Neural cell (in vitro differentiated cells): ENCODE measurements around the gene SDF2L1. TPM values are rescaled to one million over a fixed set of nuclear protein-coding genes. Genes with fewer than 3 reads are reported as not detected.

Experiments used
- H2AFZ ChIP-seq: fragments of 200-600, 300-800 bp; sonication (generic), shearing (Covaris generic); 2 replicates; pipeline ENCODE4 v1.6.0; 2014; ENCODE audit warnings: low read depth, mild to moderate bottlenecking, antibody characterized with exemption, low read length, moderate library complexity
- H3F3A ChIP-seq: fragments of 200-600 bp; shearing (Covaris generic); 2 replicates; pipeline ENCODE4 v1.6.1; 2016; ENCODE audit warnings: mild to moderate bottlenecking, moderate library complexity, mixed read lengths, antibody characterized with exemption, low read length; ENCODE audit not compliant: insufficient read depth, poor library complexity, severe bottlenecking
- H3K27ac ChIP-seq: fragments of 200-600, 300-800 bp; sonication (generic), shearing (Covaris generic); 2 replicates; pipeline ENCODE4 v1.5.1; 2014; ENCODE audit warnings: mild to moderate bottlenecking, low read length, moderate library complexity
- H3K27me3 ChIP-seq: fragments of 300-800, 200-600 bp; sonication (generic), shearing (Covaris generic); 2 replicates; pipeline ENCODE4 v1.6.0; 2014; ENCODE audit warnings: mild to moderate bottlenecking, low read depth, low read length, moderate library complexity; ENCODE audit not compliant: insufficient read depth
- H3K36me3 ChIP-seq: fragments of 300-800, 200-600 bp; sonication (generic), shearing (Covaris generic); 2 replicates; pipeline ENCODE4 v1.5.1; 2014; ENCODE audit warnings: mild to moderate bottlenecking, antibody characterized with exemption, low read length, moderate library complexity; ENCODE audit not compliant: insufficient read depth
- H3K4me2 ChIP-seq: fragments of 300-800, 200-600 bp; sonication (generic), shearing (Covaris generic); 2 replicates; pipeline ENCODE4 v1.6.0; 2014; ENCODE audit warnings: mild to moderate bottlenecking, low read length
- H3K4me3 ChIP-seq: fragments of 300-800, 200-600 bp; sonication (generic), shearing (Covaris generic); 2 replicates; pipeline ENCODE4 v1.5.1; 2014; ENCODE audit warnings: mild to moderate bottlenecking, low read length, moderate library complexity
- H3K79me2 ChIP-seq: fragments of 200-600 bp; shearing (Covaris generic); replicated peaks from 2 replicates; pipeline ENCODE4 v1.6.0; 2014; ENCODE audit warnings: mild to moderate bottlenecking, low read length, moderate library complexity; ENCODE audit not compliant: insufficient read depth
- H3K9ac ChIP-seq: fragments of 300-800, 200-600 bp; sonication (generic), shearing (Covaris generic); 2 replicates; pipeline ENCODE4 v1.6.1; 2016; ENCODE audit warnings: mild to moderate bottlenecking, low read length, mixed read lengths
- H3K9me2 ChIP-seq: fragments of 200-600 bp; shearing (Covaris generic); 2 replicates; pipeline ENCODE4 v1.6.1; 2016; ENCODE audit warnings: mild to moderate bottlenecking, low read length, mixed read lengths; ENCODE audit not compliant: insufficient read depth
- H3K9me3 ChIP-seq: fragments of 200-600, 300-800 bp; sonication (generic), shearing (Covaris generic); 2 replicates; pipeline ENCODE4 v1.6.1; 2016; ENCODE audit warnings: mild to moderate bottlenecking, mixed run types, low read length, moderate library complexity, mixed read lengths
- H4K20me1 ChIP-seq: fragments of 200-600 bp; shearing (Covaris generic); 2 replicates; pipeline ENCODE4 v1.6.1; 2016; ENCODE audit warnings: mild to moderate bottlenecking, mixed run types; ENCODE audit not compliant: insufficient read depth
- CTCF ChIP-seq: fragments of 450-650 bp; IDR thresholded peaks from 2 replicates; pipeline ENCODE4 v1.5.1; 2014; ENCODE audit warnings: antibody characterized with exemption, mild to moderate bottlenecking, moderate library complexity; ENCODE audit not compliant: poor library complexity, severe bottlenecking
- EP300 ChIP-seq: fragments of 450-650 bp; conservative IDR thresholded peaks from 2 replicates; pipeline ENCODE4 v1.6.1; 2014; ENCODE audit warnings: antibody characterized with exemption, mild to moderate bottlenecking, moderate library complexity; ENCODE audit not compliant: poor library complexity, severe bottlenecking
- EZH2 ChIP-seq: fragments of 200-600, 300-800 bp; shearing (Covaris generic), sonication (generic); IDR thresholded peaks from 2 replicates; pipeline ENCODE4 v1.6.1; 2014; ENCODE audit warnings: antibody characterized with exemption, low read length, borderline replicate concordance, mild to moderate bottlenecking; ENCODE audit not compliant: insufficient read depth, poor library complexity, severe bottlenecking
- MXI1 ChIP-seq: fragments of 450-650 bp; conservative IDR thresholded peaks from 2 replicates; pipeline ENCODE4 v1.6.1; 2014; ENCODE audit warnings: antibody characterized with exemption, mild to moderate bottlenecking; ENCODE audit not compliant: poor library complexity, severe bottlenecking
- POLR2AphosphoS5 ChIP-seq: IDR thresholded peaks from 2 replicates; pipeline ENCODE4 v1.6.1; 2012
- RAD21 ChIP-seq: fragments of 450-650 bp; conservative IDR thresholded peaks from 2 replicates; pipeline ENCODE4 v1.6.1; 2014; ENCODE audit warnings: antibody characterized with exemption, mild to moderate bottlenecking, moderate library complexity
- REST ChIP-seq: IDR thresholded peaks from 2 replicates; pipeline ENCODE4 v1.6.1; 2012; ENCODE audit warnings: borderline replicate concordance
- SMC3 ChIP-seq: fragments of 450-650 bp; conservative IDR thresholded peaks from 2 replicates; pipeline ENCODE4 v1.6.1; 2014; ENCODE audit warnings: antibody characterized with exemption, mild to moderate bottlenecking, moderate library complexity; ENCODE audit not compliant: poor library complexity
- TAF1 ChIP-seq: IDR thresholded peaks from 2 replicates; pipeline ENCODE4 v1.6.1; 2012; ENCODE audit warnings: low read depth
- polyA plus RNA-seq: library from polyadenylated mRNA; depleted of rRNA; stranded (reverse); fragments of >200 nt; gene quantifications from 2 replicates; pipeline ENCODE4 v1.2.3, GENCODE V29; 2014

Gene SDF2L1
- polyA plus RNA-seq, 1 donor from 2014 or later = 11.0 TPM

GRCh38 chr22:21651521-21652009, 9.5 kb downstream of the SDF2L1 start:
- H3K27ac ChIP-seq = no peak overlapping the region
- H3K36me3 ChIP-seq = no peaks in the 10 kb centered on the region
- no peaks in the 10 kb centered on the region for H4K20me1 ChIP-seq
- H3K9ac ChIP-seq = peak overlapping the region; percentile 36
- peaks cover 6% of the 10 kb centered on the region for H3K79me2 ChIP-seq
- H3K4me2 ChIP-seq = peak overlapping the region; percentile 73
- H2AFZ ChIP-seq = no peak overlapping the region
- no peaks in the 10 kb centered on the region for H3K9me3 ChIP-seq
- peak overlapping the region; percentile 88 for H3K4me3 ChIP-seq
- no peaks in the 10 kb centered on the region for H3K9me2 ChIP-seq
- no peak for TF ChIP-seq MXI1
- no peak for TF ChIP-seq POLR2AphosphoS5
- TF ChIP-seq SMC3 = no peak
- TF ChIP-seq TAF1 = no peak
- no peak for TF ChIP-seq REST
- TF ChIP-seq RAD21 = no peak
- TF ChIP-seq EP300 = no peak
- no peak for TF ChIP-seq EZH2
- TF ChIP-seq CTCF = no peak
- H3F3A ChIP-seq = no peaks in the 10 kb centered on the region
- no peaks in the 10 kb centered on the region for H3K27me3 ChIP-seq

GRCh38 chr22:21652010-21652546, 10.0 kb downstream of the SDF2L1 start:
- Histone ChIP-seq H3K4me3 (peak overlapping the region; percentile 88), H3K9me2 (no peaks in the 10 kb centered on the region), H4K20me1 (no peaks in the 10 kb centered on the region), H3K36me3 (no peaks in the 10 kb centered on the region), H3K9me3 (no peaks in the 10 kb centered on the region), H3K27ac (no peak overlapping the region), H3K79me2 (peaks cover 6% of the 10 kb centered on the region), H3K4me2 (peak overlapping the region; percentile 73), H2AFZ (peak overlapping the region; percentile 76), H3K27me3 (no peaks in the 10 kb centered on the region), H3K9ac (peak overlapping the region; percentile 75), H3F3A (no peaks in the 10 kb centered on the region)
- TF ChIP-seq CTCF (peak; percentile 10), TAF1 (peak; percentile 36), SMC3 (no peak), RAD21 (no peak), MXI1 (peak; percentile 96), POLR2AphosphoS5 (peak; percentile 73), REST (peak; percentile 61), EP300 (no peak)
